HPDE6-E6E7 (cell line): ENCODE data around the gene RTL1.

Experiments
- DNase-seq: peaks from one replicate; pipeline ENCODE4 v3.0.0; 2011; ENCODE audit warnings: missing footprints; ENCODE audit errors: extremely low spot score

The RTL1 gene

DNA sequence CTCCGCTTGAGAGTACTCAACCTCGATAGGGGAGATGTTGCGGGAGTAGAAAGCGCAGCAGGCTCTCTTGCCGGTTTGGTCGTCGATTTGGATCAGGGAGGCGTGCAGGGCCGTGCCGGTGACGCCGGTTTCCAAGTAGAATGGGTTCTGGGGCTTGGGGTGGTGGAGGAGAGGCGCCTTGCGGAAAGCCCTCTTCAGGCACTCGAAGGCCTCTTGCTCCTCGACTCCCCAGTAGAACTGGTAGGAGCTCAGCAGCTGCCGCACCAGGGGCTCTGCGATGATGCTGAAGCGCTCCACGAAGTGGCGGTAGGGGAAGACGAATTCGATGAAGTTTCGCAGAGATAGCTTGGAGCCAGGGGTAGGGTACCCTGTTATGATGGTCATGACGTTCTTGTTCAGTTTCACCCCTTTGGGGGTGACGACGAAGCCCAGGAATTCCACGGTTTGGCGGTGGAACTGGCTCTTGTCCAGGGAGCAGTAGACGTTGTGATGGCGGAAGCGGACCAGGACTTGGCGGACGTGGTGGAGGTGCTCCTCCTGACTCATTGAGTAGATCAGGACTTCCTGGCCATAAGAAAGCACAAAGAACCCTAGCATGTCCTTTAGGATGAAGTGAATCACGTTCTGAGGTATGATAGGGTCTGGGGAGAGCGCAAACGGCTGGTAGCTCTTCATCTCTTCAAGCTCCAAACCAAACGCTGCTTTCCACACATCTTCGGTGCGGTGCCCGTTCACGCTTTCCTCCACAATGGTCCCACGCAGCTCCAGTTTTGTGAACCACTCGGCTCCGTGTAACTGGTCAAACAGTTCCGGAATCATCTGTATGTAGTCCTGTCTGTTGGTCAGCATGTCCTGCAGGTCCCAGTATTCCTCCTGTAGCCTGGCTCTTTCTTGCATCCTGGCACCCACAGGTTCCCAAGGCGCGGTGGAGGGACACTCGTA is 21.2 kb downstream of the RTL1 start:
- DNase-seq, result no peak

DNA sequence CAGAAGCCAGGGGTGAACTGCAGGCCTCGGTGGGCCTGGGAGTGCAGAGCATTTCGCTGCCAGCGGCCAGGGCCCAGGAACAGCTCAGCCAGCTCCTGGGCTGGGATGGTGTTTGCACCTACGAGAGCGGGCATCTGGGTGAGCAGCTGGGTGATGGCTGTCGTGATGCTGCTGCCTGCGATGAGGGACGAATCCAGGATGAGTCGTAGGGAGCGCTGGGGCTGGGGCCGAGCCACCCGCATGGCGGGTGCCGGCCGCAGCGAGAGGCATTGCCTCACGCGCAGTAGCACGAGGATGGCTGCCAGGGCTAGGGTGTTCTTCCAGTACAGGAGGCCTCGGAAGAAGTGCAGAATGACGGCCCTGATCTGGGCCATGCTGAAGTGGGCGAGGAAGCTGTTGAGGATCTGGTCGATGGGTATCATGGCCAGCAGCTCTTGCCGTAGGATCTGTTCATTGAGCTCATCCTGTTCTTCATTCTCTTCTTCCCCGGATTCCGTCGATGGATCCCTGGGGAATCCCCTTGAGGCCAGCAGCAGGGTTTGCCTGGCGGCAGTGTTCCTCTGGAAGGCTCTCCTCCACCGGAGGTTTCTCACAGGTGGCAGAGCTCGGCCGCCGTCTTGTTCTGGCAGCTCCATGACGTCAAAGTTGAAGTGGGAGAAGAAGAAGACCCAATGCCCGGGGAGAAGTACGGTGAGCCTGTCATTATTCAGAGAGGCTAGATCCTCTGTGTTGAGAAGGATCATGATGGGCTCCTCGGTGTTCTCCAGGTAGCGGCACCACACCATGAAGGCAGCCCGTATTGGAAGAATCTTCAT is 22.1 kb downstream of the RTL1 start:
- no peak for DNase-seq

DNA sequence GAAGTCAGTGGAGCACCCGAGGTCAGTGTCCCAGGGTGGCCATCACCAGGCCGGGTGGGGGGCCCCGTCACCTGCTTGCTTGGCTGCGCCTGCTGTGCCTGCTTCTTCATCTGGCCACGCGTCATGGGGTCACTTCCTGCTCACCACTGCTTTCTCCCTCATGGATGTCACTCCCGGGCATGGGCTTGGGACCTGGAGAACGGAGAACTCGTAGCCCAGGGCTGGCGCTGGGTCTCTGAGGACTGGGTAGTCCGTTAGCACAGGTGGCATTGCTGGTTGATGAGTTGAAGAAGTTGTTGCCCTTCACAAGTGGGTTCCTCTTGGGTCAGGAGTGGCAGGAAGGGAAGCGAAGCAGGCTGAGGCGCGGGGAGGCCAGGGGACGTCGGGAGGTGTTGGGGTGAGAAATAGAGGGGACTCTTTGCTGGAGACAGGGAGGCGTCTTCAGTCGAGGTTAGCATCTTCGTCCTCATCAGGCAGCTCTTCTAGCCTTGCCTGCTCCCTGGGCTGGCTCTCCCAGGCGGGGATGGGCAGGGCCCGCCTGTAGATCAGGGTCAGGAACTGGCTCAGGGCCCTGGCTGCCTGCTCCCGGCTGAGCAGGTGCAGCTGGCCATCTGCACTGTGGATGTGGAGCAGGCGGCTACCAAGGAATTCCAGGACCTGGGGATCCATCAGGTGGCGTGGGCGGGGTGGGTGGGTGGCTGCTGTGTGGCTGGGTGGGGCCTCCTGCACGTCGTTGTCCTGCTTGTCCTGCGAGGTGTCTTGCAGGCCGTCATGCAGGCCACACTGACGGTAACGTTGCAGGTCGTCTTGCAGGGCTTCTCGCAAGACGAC is 23.0 kb downstream of the RTL1 start:
- DNase-seq, result no peak

DNA sequence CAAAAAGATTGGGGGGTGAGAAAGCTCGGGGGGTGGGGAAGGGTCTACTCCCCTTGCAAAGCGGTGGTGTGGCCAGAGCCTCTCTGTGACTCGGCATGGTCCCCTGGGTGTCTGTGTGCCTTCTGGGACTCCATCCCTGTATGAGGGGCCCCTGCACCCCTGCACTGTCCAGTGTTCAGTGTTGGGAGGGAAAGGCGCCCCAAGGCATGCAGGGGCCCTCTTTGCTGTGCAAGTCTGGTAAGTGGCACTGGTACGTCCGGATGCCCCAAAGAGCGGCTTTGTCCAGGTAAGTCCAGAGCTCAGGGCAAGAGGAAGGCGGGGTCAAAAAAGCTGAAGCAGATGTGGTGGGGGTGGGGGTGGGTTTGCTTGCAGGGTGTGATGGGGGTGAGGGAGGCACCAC is 23.7 kb downstream of the RTL1 start:
- no peak for DNase-seq

DNA sequence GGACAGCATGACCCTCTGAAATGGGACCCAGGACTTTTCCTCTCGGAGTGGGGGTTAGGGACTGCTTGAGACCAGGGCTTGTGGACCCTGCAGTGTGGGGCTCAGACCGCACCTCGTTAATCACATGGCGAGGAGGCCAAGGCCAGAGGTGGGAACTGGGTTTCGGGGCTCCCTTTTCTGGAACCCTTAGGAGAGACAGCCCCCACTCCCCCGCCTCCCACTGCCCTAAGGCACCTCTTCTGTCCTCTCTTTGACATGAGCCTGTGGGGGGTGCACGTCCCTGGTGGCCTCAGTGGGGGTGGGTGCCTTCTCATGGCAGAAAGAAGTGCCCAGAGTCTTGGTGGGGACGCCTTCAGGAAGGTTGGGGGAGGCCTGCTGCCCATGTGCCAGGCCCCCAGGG is 24.3 kb downstream of the RTL1 start:
- DNase-seq, result no peak

DNA sequence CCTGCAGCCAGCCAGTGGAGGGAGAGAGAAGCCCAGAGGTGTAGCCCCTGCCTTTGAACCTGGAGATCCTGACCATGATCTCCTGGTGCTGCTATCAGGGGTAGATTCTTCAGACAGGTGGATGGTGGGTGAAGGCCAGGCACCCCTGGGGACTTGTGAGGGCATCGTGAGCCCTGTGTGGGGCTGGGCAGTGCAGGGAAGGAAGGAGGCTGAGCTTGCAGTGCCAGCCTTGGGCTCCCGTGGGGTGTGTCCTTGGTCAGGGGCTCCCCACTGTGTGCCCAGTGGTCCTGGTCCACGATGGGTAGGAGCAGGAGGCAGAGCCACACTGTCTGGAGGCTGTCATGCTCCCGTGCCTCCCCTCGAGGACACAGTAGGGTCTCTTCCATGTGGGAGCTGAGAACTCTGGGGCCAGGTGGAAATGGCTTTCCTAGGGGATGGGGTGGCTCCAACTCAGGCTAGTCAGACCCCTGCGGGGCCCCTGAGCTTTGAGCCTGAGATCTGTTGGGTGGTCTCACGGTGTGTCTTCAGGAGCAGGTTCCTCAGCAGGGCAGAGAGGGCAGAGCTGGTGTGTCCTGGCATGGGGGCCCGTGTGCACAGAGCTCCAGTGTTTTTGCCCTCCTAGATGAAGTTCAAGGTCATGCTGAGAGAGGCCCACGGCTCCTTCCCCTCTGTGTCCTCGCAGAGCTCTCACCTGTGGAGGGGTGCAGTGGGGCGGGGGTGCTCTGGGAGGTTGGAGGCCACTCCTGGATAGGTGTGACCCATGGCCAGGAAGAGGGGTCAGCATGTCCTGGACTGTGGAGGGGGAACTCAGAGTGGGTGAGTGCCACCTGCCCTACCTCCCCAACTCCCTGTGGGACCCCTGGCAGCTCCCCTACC is 25.0 kb downstream of the RTL1 start:
- no peak for DNase-seq

DNA sequence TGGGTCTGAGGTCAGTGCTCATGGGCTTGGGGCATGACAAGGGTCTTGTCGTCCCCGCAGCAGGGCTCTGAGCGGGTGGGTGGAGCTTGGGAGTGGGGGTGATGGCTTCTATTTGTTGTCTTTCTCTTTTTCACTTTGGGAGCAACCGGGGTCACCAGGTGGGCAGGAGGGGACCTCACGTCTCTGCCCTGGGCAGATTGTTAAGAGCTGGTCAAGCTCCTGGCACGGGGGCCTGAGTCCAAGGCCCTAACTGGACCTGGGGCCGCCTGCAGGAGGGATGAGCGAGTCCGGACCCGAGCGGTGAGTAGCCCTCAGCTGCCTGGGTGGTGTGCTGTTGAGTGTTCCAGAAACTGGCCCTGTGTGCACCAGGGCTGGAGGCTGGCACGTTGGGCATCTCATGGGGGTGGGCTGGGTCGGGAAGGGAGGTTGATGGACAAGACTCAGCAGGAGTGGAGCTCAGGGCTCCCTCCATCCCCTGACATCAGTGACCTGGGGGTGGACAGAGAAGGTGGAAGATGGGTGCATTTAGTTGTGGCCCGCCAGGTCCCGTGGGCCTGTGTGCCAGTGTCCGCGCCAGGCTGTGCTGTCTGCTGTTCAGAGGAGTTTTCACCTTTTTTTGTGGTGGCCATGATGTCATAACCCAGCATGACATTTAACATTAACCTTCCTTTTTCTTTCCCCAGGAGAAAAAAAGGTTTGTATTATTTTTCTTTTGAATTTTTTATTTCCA is 27.5 kb downstream of the RTL1 start:
- DNase-seq, result no peak

DNA sequence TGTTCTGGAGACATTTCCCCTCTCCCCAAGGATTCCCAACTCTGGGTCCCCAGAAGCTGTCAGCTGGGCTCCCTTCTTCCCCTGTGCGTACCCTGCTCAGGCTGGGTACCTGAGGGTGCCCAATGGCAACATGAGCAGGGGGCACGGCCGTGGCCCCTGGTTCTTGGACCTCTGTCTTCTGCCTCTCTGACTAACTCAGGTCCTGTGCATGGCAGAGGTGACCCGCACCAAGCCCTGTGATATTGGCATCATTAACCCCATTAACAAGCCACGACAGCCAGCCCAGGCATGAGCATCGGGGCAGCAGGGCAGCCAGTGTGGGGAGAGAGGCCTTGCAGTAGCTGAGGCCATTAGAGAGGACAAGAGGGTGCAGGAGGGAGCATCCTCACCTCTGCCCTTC is 28.4 kb downstream of the RTL1 start:
- DNase-seq, result no peak

DNA sequence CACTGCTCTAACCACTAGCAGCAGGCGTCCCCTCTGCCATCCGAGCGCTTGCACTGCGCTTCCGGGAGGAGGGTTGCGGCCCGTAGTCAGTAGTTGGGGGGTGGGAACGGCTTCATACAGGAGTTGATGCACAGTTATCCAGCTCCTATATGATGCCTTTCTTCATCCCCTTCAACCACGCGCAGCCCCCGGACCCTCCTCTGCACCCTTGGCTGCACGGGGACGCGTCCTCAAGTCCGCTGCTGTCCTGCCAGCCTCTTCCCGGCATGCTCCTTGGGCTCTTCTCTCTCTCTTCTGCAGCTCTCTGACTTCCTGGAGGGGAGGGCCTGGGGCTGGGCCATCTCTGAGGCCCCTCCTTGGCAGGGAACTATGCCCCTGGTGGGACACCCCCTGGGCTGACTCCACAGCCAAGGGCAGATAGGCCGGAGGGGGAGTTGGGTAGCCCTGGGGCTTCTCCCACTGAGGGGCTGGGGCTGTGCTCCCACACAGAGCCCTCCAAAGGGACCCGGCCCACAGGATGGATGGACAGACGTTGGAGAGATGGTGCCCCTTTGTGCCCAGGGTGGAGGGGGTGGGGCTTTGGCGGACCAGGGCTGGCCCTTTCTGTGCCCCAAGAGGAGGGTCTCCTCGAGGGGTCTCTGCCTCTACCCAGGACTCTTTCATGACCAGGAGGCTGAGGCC is 29.0 kb downstream of the RTL1 start:
- no peak for DNase-seq

DNA sequence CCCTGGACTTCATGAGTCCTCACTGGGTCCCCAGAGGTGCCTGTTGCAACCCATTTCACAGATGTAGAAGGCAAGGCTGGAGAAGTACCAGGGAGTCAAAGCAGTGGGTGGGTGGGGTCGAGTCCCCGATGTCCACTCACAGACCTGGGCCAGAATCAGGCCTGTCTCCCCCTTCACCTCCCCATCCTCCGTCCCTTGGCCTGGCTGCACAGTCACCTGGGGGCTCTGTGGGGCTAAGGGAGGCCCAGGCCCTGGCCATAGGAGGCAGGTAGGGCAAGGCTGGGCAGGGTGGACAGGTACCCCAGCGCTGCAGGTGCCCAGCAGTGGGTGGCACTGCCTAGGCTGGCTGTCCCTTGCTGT is 29.5 kb downstream of the RTL1 start:
- DNase-seq, result no peak

DNA sequence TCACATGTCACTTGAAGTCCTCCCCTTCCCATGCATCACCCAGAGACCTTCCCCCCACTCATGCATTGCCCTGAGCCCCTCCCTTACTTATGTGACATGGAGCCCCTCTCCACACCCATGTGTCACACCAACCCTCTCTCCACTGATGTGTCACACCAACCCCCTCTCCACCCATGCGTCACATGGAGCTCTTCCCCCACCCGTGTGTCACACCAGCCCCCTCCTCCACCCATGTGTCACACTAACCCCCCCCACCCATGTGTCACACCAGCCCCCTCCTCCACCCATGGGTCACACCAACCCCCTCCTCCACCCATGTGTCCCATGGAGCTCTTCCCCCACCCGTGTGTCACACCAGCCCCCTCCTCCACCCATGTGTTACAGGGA is 30.4 kb downstream of the RTL1 start:
- no peak for DNase-seq

DNA sequence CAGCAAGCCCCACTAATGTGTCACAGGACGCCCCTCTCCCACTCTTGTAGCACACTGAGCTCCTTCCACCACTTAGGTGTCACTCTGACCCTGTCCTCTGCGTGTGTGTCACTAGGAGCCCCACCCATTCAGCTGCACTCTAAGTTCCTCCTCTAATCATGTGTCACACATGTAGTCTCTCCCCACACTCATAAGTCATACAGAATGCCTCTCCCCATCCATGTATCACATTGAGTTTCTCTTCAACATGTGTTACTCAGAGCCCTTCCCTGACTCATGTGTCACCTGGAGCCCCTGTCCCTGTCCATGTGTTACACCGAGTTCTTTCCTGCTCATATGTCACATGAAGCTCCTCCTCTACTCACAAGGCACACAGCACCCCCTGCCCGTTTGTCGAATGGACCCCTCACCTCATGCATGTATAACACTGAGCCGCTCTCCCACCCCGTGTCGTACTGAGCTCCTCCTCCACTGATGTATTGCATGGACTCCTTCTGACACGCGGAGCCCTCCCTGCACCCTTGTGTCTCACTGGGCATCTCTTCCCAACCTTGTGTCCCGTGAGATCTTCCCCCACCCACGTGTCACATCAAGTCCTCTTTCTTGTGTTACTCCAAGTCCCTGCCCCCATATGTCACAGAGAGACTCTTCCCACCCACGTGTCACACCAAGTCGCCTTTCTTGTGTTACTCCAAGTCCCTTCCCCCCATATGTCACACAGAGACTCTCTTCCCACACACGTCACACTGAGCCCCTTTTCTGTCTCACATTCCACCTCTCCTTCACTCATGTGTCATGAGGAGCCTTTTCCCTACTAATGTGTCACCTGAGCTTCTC is 31.0 kb downstream of the RTL1 start:
- DNase-seq, result no peak

DNA sequence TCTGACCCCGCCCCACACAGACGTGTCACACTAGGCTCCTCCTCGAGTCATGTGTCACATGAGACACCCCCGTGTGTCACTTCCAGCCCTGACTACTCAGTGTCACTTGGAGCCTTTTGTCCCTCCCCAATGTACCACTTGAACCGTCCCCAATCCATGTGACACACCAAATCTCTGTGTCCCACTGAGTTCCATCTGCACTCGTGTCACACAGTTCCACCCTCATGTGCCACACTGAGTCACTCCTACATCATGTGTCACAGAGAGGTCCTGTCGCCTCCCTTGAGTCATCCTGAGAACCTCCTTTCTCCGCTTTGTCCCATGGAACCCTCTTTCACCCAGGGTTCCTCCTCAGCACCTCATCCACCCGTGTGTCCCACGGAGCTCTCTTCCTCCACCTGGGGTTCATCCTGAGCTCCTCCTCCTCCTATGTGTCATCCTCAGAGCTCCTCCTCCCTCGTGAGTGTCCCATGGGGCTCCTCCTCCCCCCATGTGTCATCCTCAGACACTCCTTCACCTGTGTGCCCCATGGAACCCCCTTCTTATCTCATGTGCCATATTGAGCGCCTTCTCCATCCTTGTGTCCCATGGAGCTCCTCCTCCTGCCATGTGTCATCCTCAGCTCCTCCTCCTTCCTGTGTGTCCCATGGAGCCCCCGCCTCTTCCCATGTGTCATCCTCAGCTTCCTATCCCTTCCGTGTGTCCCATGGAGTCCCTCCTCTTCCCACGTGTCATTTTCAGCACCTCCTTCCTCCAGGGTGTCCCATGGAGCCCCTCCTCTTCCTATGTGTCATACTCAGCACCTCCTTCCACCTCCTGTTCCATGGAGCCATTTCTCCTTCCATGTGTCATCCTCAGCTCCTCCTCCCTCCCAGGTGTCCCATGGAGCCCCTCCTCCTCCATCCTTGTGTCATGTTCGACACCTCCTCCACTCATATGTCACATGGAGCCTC is 32.0 kb downstream of the RTL1 start:
- no peak for DNase-seq

DNA sequence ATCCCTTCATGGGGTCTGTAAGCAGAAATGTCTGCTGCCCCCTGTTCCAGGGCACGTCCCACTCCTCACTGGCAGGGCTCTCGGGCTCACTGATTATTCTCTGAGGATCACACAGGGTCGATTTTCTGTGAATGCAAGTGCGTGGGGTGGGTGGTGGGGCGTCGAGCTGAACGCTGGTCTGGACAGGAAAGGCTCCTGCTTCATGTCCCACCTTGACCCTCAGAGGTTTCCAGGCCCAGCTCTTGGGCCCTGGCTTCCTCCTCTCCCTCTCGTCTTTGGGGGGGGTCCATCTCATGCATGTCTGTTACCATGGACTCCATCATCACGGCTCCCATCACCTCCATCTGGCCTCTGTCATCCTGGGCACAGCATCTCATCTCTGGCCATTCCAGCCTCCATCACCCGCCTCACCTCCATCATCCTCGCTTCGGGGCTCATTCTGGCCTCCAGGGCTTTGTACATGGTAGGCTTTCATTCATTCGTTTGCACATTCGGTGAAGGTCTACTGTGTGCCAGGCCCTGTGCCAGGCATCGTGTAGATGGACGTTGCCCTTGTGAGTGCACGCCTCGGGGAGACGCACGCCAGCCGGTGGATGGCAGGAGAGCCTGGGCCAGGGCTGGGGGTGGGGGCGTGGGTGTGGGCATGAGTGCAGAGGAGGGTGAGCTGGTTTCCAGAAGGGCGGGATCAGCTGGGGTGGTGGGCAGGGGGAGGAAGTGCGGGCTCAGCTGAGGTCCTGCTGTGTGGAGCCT is 34.7 kb downstream of the RTL1 start:
- DNase-seq, result no peak

DNA sequence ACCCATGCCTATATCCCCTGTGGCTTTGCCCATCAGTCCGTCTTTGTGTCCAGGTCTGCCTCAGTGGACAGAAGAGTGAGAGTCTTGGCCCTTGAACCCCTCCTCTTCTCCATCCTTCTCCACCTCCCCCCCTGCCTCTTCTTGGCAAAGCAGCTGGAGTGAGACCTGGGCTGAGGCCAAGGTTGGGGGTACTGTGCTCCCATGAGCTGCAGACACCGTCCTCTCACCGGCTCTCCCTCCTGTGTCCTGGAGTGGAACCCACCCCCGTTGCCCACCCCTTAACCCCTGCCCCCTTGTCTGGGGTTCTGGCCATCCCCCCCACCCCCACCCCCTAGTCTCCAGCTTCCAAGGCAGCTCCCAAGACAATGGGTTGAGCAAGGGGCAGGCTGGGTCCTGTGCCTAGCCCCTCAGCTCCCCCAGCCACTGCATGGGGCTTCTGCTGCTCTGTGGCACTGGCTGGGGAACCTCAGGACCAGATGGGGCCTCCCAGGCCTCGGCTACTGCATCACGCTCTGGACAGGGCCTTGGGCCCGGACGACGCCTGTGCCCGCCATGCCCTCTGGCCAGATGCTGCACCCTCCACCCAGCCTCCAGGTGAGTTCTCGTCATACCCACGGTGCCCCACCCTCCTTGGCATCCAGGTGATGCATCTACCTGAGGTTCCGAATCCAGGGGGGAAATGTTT is 35.7 kb downstream of the RTL1 start:
- DNase-seq, result no peak
